ENCODE measurements around the gene CIAO1. TPM values are rescaled to one million over a fixed set of nuclear protein-coding genes. Genes with fewer than 3 reads are reported as not detected.

CIAO1 gene
- total and polyA plus RNA-seq, 9 donors, result 39.5 to 48.4 (median 42.8) TPM

DNA sequence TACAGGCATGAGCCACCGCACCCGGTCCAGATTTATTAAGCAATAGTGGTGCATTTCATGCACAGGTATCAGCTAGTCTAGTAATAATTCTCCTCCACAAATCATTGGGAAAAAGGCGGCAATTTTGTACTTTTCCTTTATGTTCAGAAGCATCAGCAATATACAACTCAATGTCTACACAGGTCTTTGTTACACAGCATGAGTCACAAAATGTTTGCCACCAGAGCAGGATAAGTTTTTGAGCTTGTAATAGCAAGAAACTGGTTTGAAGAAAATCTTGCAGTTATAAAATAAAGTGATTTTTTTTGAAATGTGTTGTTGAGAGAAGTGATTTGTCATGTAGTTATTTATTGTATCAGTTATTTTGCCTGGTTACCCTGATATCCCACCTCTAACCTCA, 54.3 kb downstream of the CIAO1 start:
- peaks cover 56% of the 10 kb centered on the region for H3K27me3 ChIP-seq (ENCODE audit: control insufficient read depth, insufficient read depth, low read length)
- H3K9me3 ChIP-seq (replicated peaks; ENCODE audit: control insufficient read depth, low read depth, low read length), result no peaks in the 10 kb centered on the region
- H3K36me3 ChIP-seq (ENCODE audit: control insufficient read depth, insufficient read depth, low read length), result no peaks in the 10 kb centered on the region
- WGBS (ENCODE audit: insufficient coverage), result 75% methylated on average over 2 of the region's 3 CpGs
- no peak overlapping the region for H3K4me3 ChIP-seq (ENCODE audit: low read length)
- no peak overlapping the region for H3K27ac ChIP-seq (ENCODE audit: low read length)
- no peak for DNase-seq
- peaks cover 22% of the 10 kb centered on the region for H3K4me1 ChIP-seq (ENCODE audit: control insufficient read depth, insufficient read depth, low read length)

GRCh38 chr2:96320728-96321622, 55.0 kb downstream of the CIAO1 start:
- 5% methylated on average over 31 of the region's 41 CpGs for WGBS (ENCODE audit: insufficient coverage)
- H3K36me3 ChIP-seq (ENCODE audit: control insufficient read depth, insufficient read depth, low read length), result no peaks in the 10 kb centered on the region
- H3K9me3 ChIP-seq (replicated peaks; ENCODE audit: control insufficient read depth, low read depth, low read length), result no peaks in the 10 kb centered on the region
- peak overlapping the region; percentile 64 for H3K4me3 ChIP-seq (ENCODE audit: low read length)
- H3K27me3 ChIP-seq (ENCODE audit: control insufficient read depth, insufficient read depth, low read length), result peaks cover 53% of the 10 kb centered on the region
- H3K27ac ChIP-seq (ENCODE audit: low read length), result peak overlapping the region; percentile 65
- peak; percentile 36 for DNase-seq
- peaks cover 25% of the 10 kb centered on the region for H3K4me1 ChIP-seq (ENCODE audit: control insufficient read depth, insufficient read depth, low read length)

Other genes starting within 250 kb of the CIAO1 start
- 2.4 TPM for gene GPAT2, start 231.3 kb upstream of the CIAO1 start, total RNA-seq
- gene GPAT2, start 231.3 kb upstream of the CIAO1 start, polyA plus RNA-seq (ENCODE audit: insufficient read depth in 1 of 8, insufficient read length in 8 of 8, low replicate concordance in 1 of 8), result 10 to 100 TPM in 1 of 8 donors, 1 to 10 TPM in 7; 2.1 to 13.8 (median 8.0) TPM
- gene ADRA2B, start 149.7 kb upstream of the CIAO1 start, total RNA-seq, result 2.3 TPM
- 1 to 10 TPM; 2.2 to 3.6 (median 2.9) TPM for gene ADRA2B, start 149.7 kb upstream of the CIAO1 start, polyA plus RNA-seq (ENCODE audit: insufficient read depth in 1 of 8, insufficient read length in 8 of 8, low replicate concordance in 1 of 8)
- gene ASTL, start 127.7 kb upstream of the CIAO1 start, total RNA-seq, result 0.09 TPM
- under 1 TPM in 3 of 8 donors, not detected in 5; 0.13 to 0.24 (median 0.24) TPM for gene ASTL, start 127.7 kb upstream of the CIAO1 start, polyA plus RNA-seq (ENCODE audit: insufficient read depth in 1 of 8, insufficient read length in 8 of 8, low replicate concordance in 1 of 8)
- 5.7 TPM for gene DUSP2, start 120.8 kb upstream of the CIAO1 start, total RNA-seq
- gene DUSP2, start 120.8 kb upstream of the CIAO1 start, polyA plus RNA-seq (ENCODE audit: insufficient read depth in 1 of 8, insufficient read length in 8 of 8, low replicate concordance in 1 of 8), result 10 to 100 TPM in 2 of 8 donors, 1 to 10 TPM in 6; 2.2 to 10.2 (median 5.4) TPM
- gene STARD7, start 57.4 kb upstream of the CIAO1 start, total RNA-seq, result 120 TPM
- 100 to 1,000 TPM in 4 of 8 donors, 10 to 100 TPM in 4; 93.2 to 130 (median 102) TPM for gene STARD7, start 57.4 kb upstream of the CIAO1 start, polyA plus RNA-seq (ENCODE audit: insufficient read depth in 1 of 8, insufficient read length in 8 of 8, low replicate concordance in 1 of 8)
- 11.0 TPM for gene TMEM127, start 228 bp upstream of the CIAO1 start, total RNA-seq
- gene TMEM127, start 228 bp upstream of the CIAO1 start, polyA plus RNA-seq (ENCODE audit: insufficient read depth in 1 of 8, insufficient read length in 8 of 8, low replicate concordance in 1 of 8), result 10 to 100 TPM; 22.9 to 31.2 (median 27.4) TPM
- 41.9 TPM for gene SNRNP200, start 39.3 kb downstream of the CIAO1 start, total RNA-seq
- gene SNRNP200, start 39.3 kb downstream of the CIAO1 start, polyA plus RNA-seq (ENCODE audit: insufficient read depth in 1 of 8, insufficient read length in 8 of 8, low replicate concordance in 1 of 8), result 100 to 1,000 TPM in 3 of 8 donors, 10 to 100 TPM in 5; 75.9 to 106 (median 98.2) TPM
- gene ITPRIPL1, start 59.1 kb downstream of the CIAO1 start, total RNA-seq, result 4.4 TPM
- gene ITPRIPL1, start 59.1 kb downstream of the CIAO1 start, polyA plus RNA-seq (ENCODE audit: insufficient read depth in 1 of 8, insufficient read length in 8 of 8, low replicate concordance in 1 of 8), result 1 to 10 TPM; 2.5 to 5.3 (median 3.9) TPM
- gene NCAPH, start 69.5 kb downstream of the CIAO1 start, total RNA-seq, result 6.9 TPM
- 10 to 100 TPM in 7 of 8 donors, 1 to 10 TPM in 1; 8.5 to 17.3 (median 12.6) TPM for gene NCAPH, start 69.5 kb downstream of the CIAO1 start, polyA plus RNA-seq (ENCODE audit: insufficient read depth in 1 of 8, insufficient read length in 8 of 8, low replicate concordance in 1 of 8)
- 0.13 TPM for gene NEURL3, start 239.1 kb downstream of the CIAO1 start, total RNA-seq
- gene NEURL3, start 239.1 kb downstream of the CIAO1 start, polyA plus RNA-seq (ENCODE audit: insufficient read depth in 1 of 8, insufficient read length in 8 of 8, low replicate concordance in 1 of 8), result under 1 TPM in 5 of 8 donors, not detected in 3; 0.12 to 0.30 (median 0.15) TPM